ENCODE data around the gene BBLN.

The BBLN gene

DNA sequence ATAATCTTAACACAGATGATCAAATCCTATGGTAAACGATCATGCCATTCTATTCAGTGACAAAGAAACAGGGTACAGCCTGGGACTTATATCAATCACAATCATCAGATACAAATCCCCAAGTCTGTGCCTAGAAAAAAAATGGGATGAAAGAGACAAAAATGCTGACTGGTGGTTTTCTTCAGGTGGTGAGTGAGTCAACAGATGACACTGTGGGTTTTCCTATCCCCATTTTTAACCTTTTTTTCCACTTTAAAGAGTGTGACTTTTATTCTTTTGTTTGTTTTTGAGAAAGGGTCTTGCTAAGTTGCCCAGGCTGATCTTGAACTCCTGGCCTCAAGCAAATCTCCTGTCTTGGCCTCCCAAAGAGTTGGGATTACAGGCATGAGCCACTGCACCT is 28.1 kb downstream of the BBLN start:
- no peak for DNase-seq

DNA sequence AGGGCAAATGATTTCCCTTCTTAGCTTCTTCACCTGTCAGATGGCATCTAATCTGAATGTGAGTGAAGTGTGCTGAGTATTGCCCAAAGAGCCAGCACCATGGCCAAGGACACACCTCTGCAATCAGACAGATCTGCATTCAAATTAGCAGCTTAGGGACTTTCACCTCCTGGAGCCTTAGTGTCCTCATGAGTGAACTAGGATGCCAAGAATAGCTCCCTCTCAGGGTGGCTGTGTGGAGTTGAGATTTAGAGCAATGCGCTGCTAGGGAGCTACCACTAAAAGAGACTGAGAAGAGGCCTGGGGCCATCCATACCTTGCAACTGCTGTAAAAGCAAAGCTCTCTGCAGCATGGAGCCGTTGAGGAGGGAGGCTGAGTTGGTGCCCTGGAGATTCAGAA is 29.9 kb downstream of the BBLN start:
- no peak for DNase-seq

DNA sequence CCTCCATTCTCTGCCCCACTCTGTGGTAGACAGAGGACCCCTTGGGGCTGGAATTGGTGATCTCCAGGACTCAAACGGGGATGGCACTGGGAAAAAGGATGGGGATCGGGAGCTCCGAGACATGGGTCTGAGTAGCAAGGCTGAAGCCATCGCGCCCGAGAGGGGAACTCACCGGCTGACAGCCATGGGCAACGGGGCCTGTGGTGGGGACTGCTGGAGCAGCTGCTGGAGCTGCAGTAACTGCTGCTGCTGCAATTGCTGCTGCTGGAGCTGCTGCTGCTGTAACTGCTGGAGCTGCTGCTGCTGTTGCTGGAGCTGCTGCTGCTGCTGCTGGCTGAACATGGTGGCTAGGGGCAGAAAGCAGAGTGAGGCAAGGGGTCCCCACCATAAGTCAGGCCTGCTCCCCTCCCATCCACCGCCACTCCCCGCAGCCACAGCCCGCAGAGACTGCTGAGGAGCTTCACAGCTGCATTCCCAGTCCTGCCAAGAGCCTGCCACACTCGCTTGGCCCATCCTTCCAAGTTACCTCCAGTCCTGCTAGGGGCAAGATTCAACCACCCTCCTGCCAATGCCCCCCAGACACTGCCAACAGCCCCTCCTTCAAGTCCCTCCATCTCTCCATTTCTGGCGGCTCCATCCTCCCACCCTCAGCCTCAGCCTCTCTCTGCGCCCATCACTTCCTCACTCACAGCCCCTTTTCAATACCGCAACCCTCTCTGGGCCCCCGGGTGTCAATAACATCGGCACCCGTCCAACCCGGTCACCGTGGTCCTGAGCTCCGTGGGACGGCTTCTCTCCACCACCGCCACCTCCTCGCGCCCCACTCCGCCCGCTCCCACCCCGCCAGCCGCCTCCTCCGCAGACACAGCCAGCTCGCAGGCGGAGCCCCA is 30.7 kb downstream of the BBLN start:
- DNase-seq = peak in 17 of 56 donors; percentile 17 to 71 (median 60)

- peak in 47 of 56 donors; percentile 8 to 81 (median 60) for DNase-seq
Measured at GRCh38 chr9:128191406-128192046, 31.5 kb downstream of the BBLN start, which contains the start of gene CIZ1. CIZ1 (minus strand) TSS chr9:128191572; CDS start chr9:128190857, 715 bp downstream.

- DNase-seq = peak in 39 of 56 donors; percentile 19 to 87 (median 61)
Measured at GRCh38 chr9:128192601-128193371, 32.7 kb downstream of the BBLN start.

- DNase-seq = peak in 3 of 56 donors; percentile 17 to 30 (median 30)
Measured at GRCh38 chr9:128193469-128194096, 33.5 kb downstream of the BBLN start.

DNA sequence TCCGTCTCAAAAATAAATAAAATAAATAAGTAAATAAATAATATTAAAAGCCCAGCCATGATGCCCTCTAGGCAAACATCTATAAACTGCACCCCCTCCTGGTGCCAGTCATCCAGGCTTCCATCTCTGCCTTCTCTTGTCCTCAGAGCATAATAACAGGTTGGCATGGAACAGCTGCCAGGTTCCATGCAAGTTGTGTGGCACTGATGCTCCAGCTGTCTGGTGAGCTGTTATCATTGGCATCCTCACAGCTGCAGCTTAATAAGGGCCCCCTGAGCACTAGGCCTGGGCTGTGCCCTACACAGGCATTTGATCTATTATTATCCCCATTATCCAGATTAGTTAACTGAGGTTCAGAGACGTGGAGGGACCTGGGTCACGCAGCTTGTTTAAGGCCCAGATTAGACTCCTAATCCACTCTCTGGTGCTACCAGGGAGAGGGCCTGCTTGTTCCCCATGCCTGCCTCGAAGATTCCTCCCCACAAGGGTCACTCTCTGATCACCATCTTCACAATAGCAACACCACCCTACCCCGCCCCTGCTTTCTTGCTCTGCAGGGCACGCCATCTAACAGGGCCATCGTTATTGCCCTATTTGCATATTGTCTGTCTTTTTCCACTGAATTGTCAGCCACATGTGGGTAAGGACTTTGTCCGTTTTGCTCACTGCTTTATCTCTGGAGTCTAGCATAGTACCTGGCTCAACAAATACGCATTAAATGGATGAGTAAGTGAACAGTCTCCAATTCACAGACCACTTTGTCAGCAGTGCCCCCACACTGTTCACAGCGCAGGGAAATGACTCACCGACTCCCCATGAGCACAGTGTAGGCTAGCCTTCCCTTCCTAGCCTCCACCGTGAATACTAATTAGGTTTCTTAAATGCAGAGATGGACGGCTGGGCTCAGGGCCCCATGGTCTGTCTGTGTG is 41.6 kb downstream of the BBLN start:
- peak in 11 of 56 donors; percentile 8 to 46 (median 24) for DNase-seq

GRCh38 chr9:128202648-128203023 is 42.6 kb downstream of the BBLN start:
- no peak for DNase-seq

DNA sequence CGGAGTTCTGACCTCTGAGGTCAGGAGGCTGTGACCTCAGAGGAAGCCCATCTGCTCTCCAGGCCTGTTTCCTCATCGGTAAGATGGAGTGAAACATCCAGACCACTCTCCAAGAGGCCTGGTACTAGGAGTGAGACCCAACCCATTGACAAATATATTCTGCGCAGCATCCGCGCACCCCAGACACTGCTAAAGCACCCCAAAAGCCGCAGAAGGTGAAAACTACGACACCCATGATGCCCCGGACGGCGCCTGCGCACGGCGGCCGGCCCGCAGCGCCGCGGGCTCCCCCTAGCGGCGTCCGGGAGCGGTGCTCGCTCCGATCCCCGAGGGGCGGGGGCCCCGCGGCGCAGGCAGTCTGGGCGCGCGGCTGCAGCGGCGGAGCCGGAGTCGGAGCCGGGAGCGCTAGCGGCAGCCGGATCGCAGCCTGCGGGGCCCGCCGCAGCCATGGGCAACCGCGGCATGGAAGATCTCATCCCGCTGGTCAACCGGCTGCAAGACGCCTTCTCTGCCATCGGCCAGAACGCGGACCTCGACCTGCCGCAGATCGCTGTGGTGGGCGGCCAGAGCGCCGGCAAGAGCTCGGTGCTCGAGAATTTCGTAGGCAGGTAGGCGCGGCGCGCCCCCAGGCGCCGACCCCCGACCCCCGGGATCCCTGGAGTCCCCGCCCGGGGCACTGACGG is 43.1 kb downstream of the BBLN start, which contains the start of gene DNM1:
Gene DNM1, plus strand, starts transcription at position 356 of the 683 bp plus-strand sequence. Its CDS starts 92 bp downstream, at position 448.
- peak in 32 of 56 donors; percentile 19 to 71 (median 48) for DNase-seq

DNA sequence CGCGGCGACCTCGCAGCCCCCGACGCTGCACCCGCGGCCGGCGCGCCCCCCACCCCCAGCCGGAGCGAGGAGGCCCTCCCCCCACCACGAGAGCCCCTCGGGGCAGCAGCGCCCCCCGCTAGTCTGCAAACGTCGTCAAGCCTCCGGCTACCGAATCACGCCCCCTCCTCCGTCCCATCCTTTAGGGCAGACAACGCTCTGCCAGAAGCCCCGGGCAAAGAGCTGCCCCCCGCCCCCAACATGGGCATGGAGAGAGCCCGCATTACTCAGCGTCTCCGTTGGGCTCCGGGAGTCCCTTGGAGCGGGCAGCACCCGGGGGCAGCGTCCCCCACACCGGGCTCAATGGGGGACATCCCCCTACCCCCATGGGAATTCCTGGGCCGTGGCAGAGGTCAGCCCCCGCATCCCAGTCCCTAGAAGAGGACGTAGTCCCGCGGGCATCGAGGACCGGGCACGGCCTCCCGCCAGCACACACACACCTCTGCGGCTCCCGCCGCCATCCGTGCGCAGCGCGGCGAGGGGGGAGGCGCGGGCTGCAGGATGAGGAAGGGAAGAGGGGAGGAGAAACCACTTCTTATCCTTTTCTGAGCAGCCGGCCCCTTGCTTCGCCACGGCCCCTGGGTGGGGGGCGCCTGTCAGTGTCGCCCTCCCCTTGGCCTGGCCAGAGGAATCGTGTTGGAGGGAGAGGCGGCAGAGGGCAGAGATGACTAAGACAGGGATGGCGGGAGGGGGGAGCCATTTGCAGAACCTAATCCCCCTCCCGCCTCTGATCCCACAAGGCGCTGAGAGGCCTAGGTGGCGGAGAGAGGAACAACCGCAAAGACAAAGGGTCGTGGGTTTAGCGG is 43.9 kb downstream of the BBLN start:
- DNase-seq = peak in 8 of 56 donors; percentile 18 to 58 (median 34)

DNA sequence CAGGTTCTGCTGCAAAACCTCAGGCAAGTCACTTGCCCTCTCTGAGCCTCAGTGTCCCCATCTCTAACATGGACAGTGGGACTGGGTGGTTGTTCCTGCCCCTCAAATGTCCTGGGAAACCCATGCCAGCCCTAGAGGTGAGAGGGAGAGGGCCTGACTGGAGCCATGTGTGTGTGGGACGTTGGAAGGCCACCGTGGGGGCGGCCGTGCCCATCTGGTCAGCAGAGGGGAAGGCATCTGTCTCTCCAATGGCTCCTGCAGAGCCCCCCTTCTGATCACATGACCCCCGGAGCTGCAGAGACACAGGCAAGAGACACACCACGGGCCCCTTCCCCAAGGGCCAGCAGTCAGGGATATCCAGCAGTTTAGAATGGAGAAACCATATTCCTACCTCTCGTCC is 44.8 kb downstream of the BBLN start:
- DNase-seq = no peak

- no peak for DNase-seq
Measured at GRCh38 chr9:128205296-128205944, 45.4 kb downstream of the BBLN start.

DNA sequence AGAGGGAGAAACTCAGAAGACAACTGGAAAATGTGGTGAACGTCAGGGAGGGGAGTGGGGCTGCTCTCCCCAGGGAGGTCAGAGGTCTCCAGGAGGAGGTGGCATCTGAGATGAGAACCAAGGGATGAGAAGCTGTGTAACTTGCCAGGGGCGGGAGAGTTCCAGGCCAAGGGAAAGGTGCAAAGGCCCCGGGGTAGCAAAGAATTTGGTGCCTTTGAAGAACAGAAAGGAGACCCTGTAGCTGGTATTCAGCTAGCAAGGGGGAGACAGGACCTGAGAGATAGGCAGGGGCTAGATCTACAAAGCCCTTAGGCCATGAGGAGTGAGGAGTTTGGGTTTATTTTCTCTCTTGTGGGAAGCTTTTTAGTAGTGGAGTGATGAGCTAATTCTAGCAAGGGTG is 46.4 kb downstream of the BBLN start:
- DNase-seq = no peak

- DNase-seq = no peak
Measured at GRCh38 chr9:128206916-128207910, 47.1 kb downstream of the BBLN start.

GRCh38 chr9:128208386-128208785 is 48.3 kb downstream of the BBLN start:
- no peak for DNase-seq

- DNase-seq = peak in 1 of 56 donors; percentile 19
Measured at GRCh38 chr9:128208946-128209669, 49.0 kb downstream of the BBLN start.

All from amygdala (tissue), 56 donors.